GM18951 (cell line): Measurements from ENCODE around the gene TTC23.

Source experiments
- POLR2A ChIP-seq: IDR thresholded peaks from 4 replicates; pipeline ENCODE4 v1.6.1; 2011; ENCODE audit warnings: mild to moderate bottlenecking; ENCODE audit not compliant: insufficient read length, insufficient read depth; ENCODE audit errors: extremely low read depth
- in situ Hi-C: fragments of 300-500 bp; cut with MboI; formaldehyde crosslinking; loops from one replicate; pipeline ENCODE4 v1.12.0; 2022; ENCODE audit warnings: low sequenced_read_pairs, mixed read lengths, inconsistent platforms; ENCODE audit not compliant: unreplicated experiment

Gene TTC23

GRCh38 chr15:99097441-99098410, 151.7 kb downstream of the TTC23 start:
- in situ Hi-C loops, result no loop called here

GRCh38 chr15:99096894-99097426, 152.4 kb downstream of the TTC23 start:
- in situ Hi-C loops, result no loop called here

More at GRCh38 chr15:99097441-99098410, 151.7 kb downstream of the TTC23 start:
- no peak for TF ChIP-seq POLR2A

GRCh38 chr15:99096173-99096893, 153.0 kb downstream of the TTC23 start:
- in situ Hi-C loops, result no loop called here
- TF ChIP-seq POLR2A, result no peak

More at GRCh38 chr15:99096894-99097426, 152.4 kb downstream of the TTC23 start:
- TF ChIP-seq POLR2A, result no peak

- in situ Hi-C loops, result no loop called here
- TF ChIP-seq POLR2A, result no peak
Observed at GRCh38 chr15:99095626-99096025, 153.8 kb downstream of the TTC23 start.

- in situ Hi-C loops, result no loop called here
Observed at GRCh38 chr15:99092554-99093172, 156.7 kb downstream of the TTC23 start.

GRCh38 chr15:99090938-99091337, 158.4 kb downstream of the TTC23 start:
- TF ChIP-seq POLR2A, result no peak
- in situ Hi-C loops, result no loop called here

More at GRCh38 chr15:99092554-99093172, 156.7 kb downstream of the TTC23 start:
- no peak for TF ChIP-seq POLR2A

GRCh38 chr15:99090011-99090699, 159.2 kb downstream of the TTC23 start:
- TF ChIP-seq POLR2A, result peak; percentile 26
- in situ Hi-C loops, result no loop called here

- TF ChIP-seq POLR2A, result no peak
- in situ Hi-C loops, result no loop called here
Observed at GRCh38 chr15:99087405-99087943, 161.9 kb downstream of the TTC23 start.

- in situ Hi-C loops, result no loop called here
- TF ChIP-seq POLR2A, result no peak
Observed at GRCh38 chr15:99086327-99086667, 163.1 kb downstream of the TTC23 start.
